ENCODE results near the gene ZNF224.
"Not testable (repeated sequence)": the region's sequence is repeated elsewhere in the genome, so short reads cannot be mapped to it uniquely, and the experiment has no call there.

Gene ZNF224

GRCh38 chr19:44093931-44094765 is at the start of gene ZNF224:
ZNF224 (plus strand) TSS chr19:44094361; CDS start chr19:44097874, 3,513 bp downstream.
- DNase-seq = peak; percentile 88

- no peak for DNase-seq
Measured at GRCh38 chr19:44050740-44051649, 43.2 kb upstream of the ZNF224 start.

- DNase-seq = peak; percentile 84
Measured at GRCh38 chr19:44051650-44052402, 42.3 kb upstream of the ZNF224 start, which contains the start of gene ZNF223. ZNF223 (plus strand) TSS chr19:44052036; CDS start chr19:44055177, 3,141 bp downstream.

GRCh38 chr19:44055870-44056269 is 38.3 kb upstream of the ZNF224 start:
- DNase-seq = no peak

GRCh38 chr19:44059229-44059628 is 34.9 kb upstream of the ZNF224 start:
- no peak for DNase-seq

- DNase-seq = no peak
Measured at GRCh38 chr19:44061038-44061437, 33.1 kb upstream of the ZNF224 start.

GRCh38 chr19:44066305-44066704 is 27.9 kb upstream of the ZNF224 start:
- no peak for DNase-seq

GRCh38 chr19:44069415-44069814 is 24.7 kb upstream of the ZNF224 start:
- DNase-seq = no peak

GRCh38 chr19:44071824-44072542 is 22.2 kb upstream of the ZNF224 start, which contains the start of gene ZNF284:
ZNF284 (plus strand) TSS chr19:44072159; CDS start chr19:44076390, 4,231 bp downstream.
- peak; percentile 64 for DNase-seq

GRCh38 chr19:44072543-44073401 is 21.4 kb upstream of the ZNF224 start:
- DNase-seq = no peak

- DNase-seq = no peak
Measured at GRCh38 chr19:44076325-44076724, 17.8 kb upstream of the ZNF224 start.

GRCh38 chr19:44092108-44092507 is 2.1 kb upstream of the ZNF224 start:
- no peak for DNase-seq

GRCh38 chr19:44107751-44108150 is 13.6 kb downstream of the ZNF224 start:
- no peak for DNase-seq

GRCh38 chr19:44109458-44109857 is 15.3 kb downstream of the ZNF224 start:
- DNase-seq = no peak

- DNase-seq = peak; percentile 82
Measured at GRCh38 chr19:44111910-44112463, 17.8 kb downstream of the ZNF224 start.

GRCh38 chr19:44112802-44113137 is 18.6 kb downstream of the ZNF224 start:
- no peak for DNase-seq

GRCh38 chr19:44113138-44113783 is 19.1 kb downstream of the ZNF224 start, which contains the start of gene ZNF225:
ZNF225 (plus strand) TSS chr19:44113399; CDS start chr19:44115828, 2,429 bp downstream.
- DNase-seq = peak; percentile 96

- no peak for DNase-seq
Measured at GRCh38 chr19:44113784-44114390, 19.7 kb downstream of the ZNF224 start.

GRCh38 chr19:44121162-44121561 is 27.0 kb downstream of the ZNF224 start:
- DNase-seq = not testable (repeated sequence)

GRCh38 chr19:44131955-44132354 is 37.8 kb downstream of the ZNF224 start:
- no peak for DNase-seq

Data from amniotic stem cell (primary cell).